Osteoblast (primary cell): ENCODE measurements around the gene SATB1. TPM values are rescaled to one million over a fixed set of nuclear protein-coding genes. Genes with fewer than 3 reads are reported as not detected.

ENCODE experiments used
- DNase-seq: peaks from one replicate; pipeline ENCODE4 v3.0.0; 2011; ENCODE audit warnings: low spot score, mixed read lengths; ENCODE audit not compliant: insufficient read length; ENCODE audit errors: missing footprints
- H2AFZ ChIP-seq: 2 replicates; pipeline ENCODE4 v1.6.0; 2011; ENCODE audit warnings: mild to moderate bottlenecking, low read length
- H3K27ac ChIP-seq: 2 replicates; pipeline ENCODE4 v1.5.1; 2011; ENCODE audit warnings: mild to moderate bottlenecking, low read depth, low read length, moderate library complexity
- H3K27me3 ChIP-seq: 2 replicates; pipeline ENCODE4 v1.6.0; 2012; ENCODE audit warnings: mild to moderate bottlenecking, control low read depth, inconsistent platforms, low read length, moderate library complexity; ENCODE audit not compliant: insufficient read depth
- H3K36me3 ChIP-seq: 2 replicates; pipeline ENCODE4 v1.5.1; 2011; ENCODE audit warnings: mild to moderate bottlenecking, low read length, control low read depth, moderate library complexity; ENCODE audit not compliant: insufficient read depth
- H3K4me1 ChIP-seq: 2 replicates; pipeline ENCODE4 v1.5.1; 2011; ENCODE audit warnings: mild to moderate bottlenecking, low read length, control low read depth, moderate library complexity; ENCODE audit not compliant: insufficient read depth
- H3K4me2 ChIP-seq: 2 replicates; pipeline ENCODE4 v1.6.0; 2011; ENCODE audit warnings: mild to moderate bottlenecking, low read length; ENCODE audit not compliant: insufficient read depth
- H3K4me3 ChIP-seq: fragments of 200-600 bp; sonication (generic); 3 replicates; pipeline ENCODE4 v1.5.1; 2012; ENCODE audit warnings: mild to moderate bottlenecking, low read length, inconsistent platforms; ENCODE audit not compliant: insufficient read depth
- H3K79me2 ChIP-seq: 2 replicates; pipeline ENCODE4 v1.6.0; 2012; ENCODE audit warnings: mild to moderate bottlenecking, low read length, control low read depth, inconsistent platforms; ENCODE audit not compliant: insufficient read depth
- H3K9me3 ChIP-seq: 2 replicates; pipeline ENCODE4 v1.5.1; 2011; ENCODE audit warnings: low read depth, low read length, control low read depth
- H4K20me1 ChIP-seq: 2 replicates; pipeline ENCODE4 v1.6.0; 2012; ENCODE audit warnings: mild to moderate bottlenecking, low read length, control low read depth; ENCODE audit not compliant: insufficient read depth
- total RNA-seq: library from RNA; depleted of rRNA; stranded (reverse); fragments of >200 nt; gene quantifications from 2 replicates; pipeline ENCODE4 v1.2.3, GENCODE V29; 2012
- TF ChIP-seq, protein P1 (sequence below): IDR thresholded peaks from 2 replicates; pipeline ENCODE4 v1.5.1; 2011; ENCODE audit warnings: mild to moderate bottlenecking, low read depth, low read length, moderate library complexity; ENCODE audit errors: extremely low read depth

Gene SATB1
- total RNA-seq, 1 donor, result 29.0 TPM

DNA sequence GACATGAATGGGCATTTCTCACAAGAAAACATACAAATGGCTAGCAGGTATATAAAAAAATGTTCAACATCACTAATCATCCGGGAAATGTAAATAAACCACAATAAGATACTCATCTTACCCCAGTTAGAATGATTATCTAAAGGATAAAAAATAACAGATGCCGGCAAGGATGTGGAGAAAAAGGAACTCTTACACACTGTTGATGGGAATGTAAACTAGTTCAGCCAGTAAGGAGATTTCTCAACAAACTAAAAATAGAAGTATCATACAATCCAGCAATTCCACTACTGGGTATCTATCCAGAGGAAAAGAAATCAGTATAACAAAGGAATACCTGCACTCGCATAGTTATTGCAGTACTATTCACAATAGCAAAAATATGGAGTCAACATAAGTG is 124.2 kb downstream of the SATB1 start:
- Histone ChIP-seq H2AFZ (no peak overlapping the region), H4K20me1 (no peaks in the 10 kb centered on the region), H3K4me2 (no peak overlapping the region), H3K27ac (no peak overlapping the region), H3K4me1 (no peaks in the 10 kb centered on the region), H3K36me3 (no peaks in the 10 kb centered on the region), H3K27me3 (no peaks in the 10 kb centered on the region), H3K4me3 (no peak overlapping the region), H3K79me2 (no peaks in the 10 kb centered on the region), H3K9me3 (peaks cover 3% of the 10 kb centered on the region)
- DNase-seq, result no peak
- TF ChIP-seq, protein P1, sequence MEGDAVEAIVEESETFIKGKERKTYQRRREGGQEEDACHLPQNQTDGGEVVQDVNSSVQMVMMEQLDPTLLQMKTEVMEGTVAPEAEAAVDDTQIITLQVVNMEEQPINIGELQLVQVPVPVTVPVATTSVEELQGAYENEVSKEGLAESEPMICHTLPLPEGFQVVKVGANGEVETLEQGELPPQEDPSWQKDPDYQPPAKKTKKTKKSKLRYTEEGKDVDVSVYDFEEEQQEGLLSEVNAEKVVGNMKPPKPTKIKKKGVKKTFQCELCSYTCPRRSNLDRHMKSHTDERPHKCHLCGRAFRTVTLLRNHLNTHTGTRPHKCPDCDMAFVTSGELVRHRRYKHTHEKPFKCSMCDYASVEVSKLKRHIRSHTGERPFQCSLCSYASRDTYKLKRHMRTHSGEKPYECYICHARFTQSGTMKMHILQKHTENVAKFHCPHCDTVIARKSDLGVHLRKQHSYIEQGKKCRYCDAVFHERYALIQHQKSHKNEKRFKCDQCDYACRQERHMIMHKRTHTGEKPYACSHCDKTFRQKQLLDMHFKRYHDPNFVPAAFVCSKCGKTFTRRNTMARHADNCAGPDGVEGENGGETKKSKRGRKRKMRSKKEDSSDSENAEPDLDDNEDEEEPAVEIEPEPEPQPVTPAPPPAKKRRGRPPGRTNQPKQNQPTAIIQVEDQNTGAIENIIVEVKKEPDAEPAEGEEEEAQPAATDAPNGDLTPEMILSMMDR, result no peak

GRCh38 chr3:18297126-18297525 is 128.0 kb downstream of the SATB1 start:
- no peaks in the 10 kb centered on the region for H3K36me3 ChIP-seq
- H4K20me1 ChIP-seq, result no peaks in the 10 kb centered on the region
- TF ChIP-seq, protein P1, result no peak
- no peaks in the 10 kb centered on the region for H3K4me1 ChIP-seq
- H3K27me3 ChIP-seq, result no peaks in the 10 kb centered on the region
- no peak overlapping the region for H3K4me3 ChIP-seq
- no peak overlapping the region for H3K27ac ChIP-seq
- peaks cover 3% of the 10 kb centered on the region for H3K9me3 ChIP-seq
- no peaks in the 10 kb centered on the region for H3K79me2 ChIP-seq
- no peak for DNase-seq
- no peak overlapping the region for H3K4me2 ChIP-seq
- H2AFZ ChIP-seq, result no peak overlapping the region
